Left lung (tissue), 10 donors: Measurements from ENCODE around the gene SLC12A8. TPM values are rescaled to one million over a fixed set of nuclear protein-coding genes. Genes with fewer than 3 reads are reported as not detected.

Source experiments
- ATAC-seq: fragments of 200-7000 bp; cut with Tn5 transposase; one replicate; pipeline ENCODE4 v1.9.1; 2020; ENCODE audit warnings: moderate library complexity
- DNase-seq, 4 donors: peaks; one replicate each; pipeline ENCODE4 v3.0.0-alpha.2; 2013 to 2020
- H3K27ac ChIP-seq, 2 donors: fragments of 200-600 bp; sonication (generic) in 1 of 2; one replicate each; pipeline versions ENCODE4 v1.5.0 to v1.8.0; 2020 to 2021
- H3K27me3 ChIP-seq, 2 donors: fragments of 200-600 bp; sonication (generic) in 1 of 2; one replicate each; pipeline versions ENCODE4 v1.5.0 to v1.8.0; 2020 to 2021
- H3K36me3 ChIP-seq, 2 donors: fragments of 200-600 bp; sonication (generic) in 1 of 2; one replicate each; pipeline versions ENCODE4 v1.5.0 to v1.8.0; 2020 to 2021
- H3K4me1 ChIP-seq, 2 donors: fragments of 200-600 bp; one replicate each; pipeline ENCODE4 v1.8.0; 2021
- H3K4me3 ChIP-seq, 2 donors: fragments of 200-600 bp; sonication (generic) in 1 of 2; one replicate each; pipeline versions ENCODE4 v1.5.0 to v1.8.0; 2020 to 2021; ENCODE audit warnings: mild to moderate bottlenecking in 1 of 2
- H3K9me3 ChIP-seq, 2 donors: fragments of 200-600 bp; sonication (generic) in 1 of 2; one replicate each; pipeline versions ENCODE4 v1.5.0 to v1.8.0; 2020 to 2021
- CTCF ChIP-seq, 2 donors: fragments of 200-600 bp; sonication (generic) in 1 of 2; IDR thresholded peaks; one replicate each; pipeline versions ENCODE4 v1.5.0 to v1.8.0; 2021; ENCODE audit warnings: antibody characterized with exemption in 2 of 2
- intact Hi-C, 2 donors: fragments of 100-400 bp; cut with DNase I; formaldehyde crosslinking; loops; one replicate each; pipeline versions ENCODE4 v1.11.2 to v1.14.2; 2022
- polyA plus RNA-seq, 6 donors: library from polyadenylated mRNA; unstranded; fragments of 120-200 nt; gene quantifications; one replicate each; pipeline ENCODE4 v1.2.1, GENCODE V29; 2013; ENCODE audit not compliant: insufficient read length in 6 of 6
- total RNA-seq, 2 donors: library from RNA; stranded (reverse); fragmentation: NEBNext Ultra II Directional; extraction: Animal tissue kit (Norgen Biotek cat#: 25700); gene quantifications; one replicate each; pipeline ENCODE4 v1.2.1, GENCODE V29; 2021
- donor health status: DM: no; HTN: yes; CAD: no.
- donor health status: DM: no; HTN: no; CAD: no.

The SLC12A8 gene
- total and polyA plus RNA-seq, 8 donors: 1.1 to 17.1 (median 1.6) TPM

GRCh38 chr3:125141596-125142419 is 70.7 kb downstream of the SLC12A8 start:
- DNase-seq: peak in 3 of 4 donors; percentile 69 to 92 (median 82)
- Histone ChIP-seq H3K36me3 (no peaks in the 10 kb centered on the region), H3K27ac (peak overlapping the region; percentile 41 to 73), H3K4me3 (peak overlapping the region; percentile 24 to 31), H3K27me3 (no peaks in the 10 kb centered on the region), H3K9me3 (no peaks in the 10 kb centered on the region), H3K4me1 (peaks cover 31 to 64% of the 10 kb centered on the region in 2 donors)
- intact Hi-C loops: no loop called here
- TF ChIP-seq CTCF (IDR thresholded peaks at IDR 0.05): peak in 1 of 2 donors; percentile 14
- peak; percentile 81 for ATAC-seq

GRCh38 chr3:125140818-125141595 is 71.5 kb downstream of the SLC12A8 start:
- no peaks in the 10 kb centered on the region for H3K27me3 ChIP-seq
- no peaks in the 10 kb centered on the region for H3K36me3 ChIP-seq
- peak overlapping the region; percentile 24 to 31 for H3K4me3 ChIP-seq
- H3K9me3 ChIP-seq: no peaks in the 10 kb centered on the region
- DNase-seq (no peak), ATAC-seq (no peak)
- intact Hi-C loops: no loop called here
- H3K4me1 ChIP-seq: peaks cover 31 to 56% of the 10 kb centered on the region in 2 donors
- H3K27ac ChIP-seq: peak overlapping the region; percentile 41 to 73
- no peak for TF ChIP-seq CTCF (IDR thresholded peaks at IDR 0.05)

GRCh38 chr3:125140011-125140817 is 72.3 kb downstream of the SLC12A8 start:
- Histone ChIP-seq H3K27ac (no peak overlapping the region), H3K27me3 (no peaks in the 10 kb centered on the region), H3K9me3 (no peaks in the 10 kb centered on the region), H3K36me3 (no peaks in the 10 kb centered on the region), H3K4me3 (no peak overlapping the region), H3K4me1 (peaks cover 31 to 49% of the 10 kb centered on the region in 2 donors)
- ATAC-seq (no peak), DNase-seq (no peak)
- intact Hi-C loops: no loop called here
- TF ChIP-seq CTCF (IDR thresholded peaks at IDR 0.05): no peak

- no peak for TF ChIP-seq CTCF (IDR thresholded peaks at IDR 0.05)
- Histone ChIP-seq H3K36me3 (no peaks in the 10 kb centered on the region), H3K27ac (no peak overlapping the region), H3K27me3 (no peaks in the 10 kb centered on the region), H3K9me3 (no peaks in the 10 kb centered on the region), H3K4me1 (peaks cover 26 to 41% of the 10 kb centered on the region in 2 donors), H3K4me3 (no peak overlapping the region)
- intact Hi-C loops: loop anchor here in 1 of 2 donors (10.0 kb wide), 1 partner anchor 75 kb away; no protein-coding TSS in a partner anchor
- ATAC-seq (no peak), DNase-seq (no peak)
Observed at GRCh38 chr3:125139386-125139785, 73.2 kb downstream of the SLC12A8 start.
